ENCODE measurements around the gene JUND.

Gene JUND

DNA sequence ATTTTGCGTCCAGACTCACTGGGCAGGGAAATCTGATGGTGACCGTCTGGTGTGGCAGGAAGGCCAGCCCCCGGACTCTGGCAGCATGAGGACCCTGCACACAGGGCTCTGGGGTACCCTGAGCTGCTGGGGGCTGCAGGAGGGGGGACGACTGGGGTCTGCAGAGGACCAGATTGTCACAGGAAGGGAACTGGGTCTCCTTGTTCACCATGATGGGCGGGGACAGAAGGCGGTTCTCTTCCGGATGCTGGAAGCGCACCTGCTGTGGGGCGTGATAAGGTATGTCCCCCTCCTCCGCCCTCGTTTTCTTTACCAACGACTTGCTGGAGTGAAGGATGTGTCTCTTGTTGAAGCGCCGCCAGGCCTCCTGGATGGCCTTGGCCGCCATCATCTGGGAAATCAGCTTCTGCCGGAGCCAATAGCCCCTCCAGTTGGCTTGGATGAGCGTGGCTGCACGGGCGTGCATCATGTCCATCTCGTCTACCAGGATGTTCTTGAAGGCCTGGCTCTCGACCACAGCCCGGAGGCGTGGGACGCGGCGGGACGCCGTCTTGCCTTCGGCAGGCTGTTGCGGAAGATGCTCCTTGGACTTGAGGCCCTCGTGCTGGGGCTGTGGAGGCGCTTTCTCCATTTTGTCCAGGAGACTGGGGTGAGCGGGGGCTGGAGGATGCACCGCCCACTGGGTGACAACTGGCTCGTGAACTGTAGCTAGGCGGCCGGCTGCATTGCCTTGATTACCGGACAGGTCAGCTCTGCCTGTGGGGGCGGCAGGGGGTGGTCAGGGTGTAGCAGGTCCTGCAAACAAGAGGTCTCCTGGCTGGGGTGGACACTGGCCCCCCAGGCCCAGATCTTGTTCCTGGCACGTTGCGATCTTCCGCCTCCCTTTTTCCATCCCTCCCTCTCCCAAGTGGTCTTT is 14.4 kb downstream of the JUND start:
- H3K27ac ChIP-seq: no peak overlapping the region
- intact Hi-C loops (cut with DNase I; ENCODE audit: low total_unique reads): loop anchor here (10.0 kb wide), 1 partner anchor 138 kb away; no protein-coding TSS in a partner anchor
- no peak overlapping the region for H3K4me3 ChIP-seq
- peaks cover 44 to 63% (median 61%) of the 10 kb centered on the region in 3 donors for H3K36me3 ChIP-seq
- TF ChIP-seq, protein P1, sequence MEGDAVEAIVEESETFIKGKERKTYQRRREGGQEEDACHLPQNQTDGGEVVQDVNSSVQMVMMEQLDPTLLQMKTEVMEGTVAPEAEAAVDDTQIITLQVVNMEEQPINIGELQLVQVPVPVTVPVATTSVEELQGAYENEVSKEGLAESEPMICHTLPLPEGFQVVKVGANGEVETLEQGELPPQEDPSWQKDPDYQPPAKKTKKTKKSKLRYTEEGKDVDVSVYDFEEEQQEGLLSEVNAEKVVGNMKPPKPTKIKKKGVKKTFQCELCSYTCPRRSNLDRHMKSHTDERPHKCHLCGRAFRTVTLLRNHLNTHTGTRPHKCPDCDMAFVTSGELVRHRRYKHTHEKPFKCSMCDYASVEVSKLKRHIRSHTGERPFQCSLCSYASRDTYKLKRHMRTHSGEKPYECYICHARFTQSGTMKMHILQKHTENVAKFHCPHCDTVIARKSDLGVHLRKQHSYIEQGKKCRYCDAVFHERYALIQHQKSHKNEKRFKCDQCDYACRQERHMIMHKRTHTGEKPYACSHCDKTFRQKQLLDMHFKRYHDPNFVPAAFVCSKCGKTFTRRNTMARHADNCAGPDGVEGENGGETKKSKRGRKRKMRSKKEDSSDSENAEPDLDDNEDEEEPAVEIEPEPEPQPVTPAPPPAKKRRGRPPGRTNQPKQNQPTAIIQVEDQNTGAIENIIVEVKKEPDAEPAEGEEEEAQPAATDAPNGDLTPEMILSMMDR (IDR thresholded peaks at IDR 0.05): no peak
- peaks cover 0 to 8% (median 0%) of the 10 kb centered on the region in 4 donors for H3K4me1 ChIP-seq
- no peak for DNase-seq
- H3K27me3 ChIP-seq: no peaks in the 10 kb centered on the region
- H3K9me3 ChIP-seq: no peaks in the 10 kb centered on the region

GRCh38 chr19:18265582-18265981 is 15.8 kb downstream of the JUND start:
- DNase-seq: no peak
- TF ChIP-seq, protein P1 (IDR thresholded peaks at IDR 0.05): no peak
- Histone ChIP-seq H3K9me3 (no peaks in the 10 kb centered on the region), H3K4me3 (no peak overlapping the region), H3K4me1 (no peaks in the 10 kb centered on the region), H3K27ac (no peak overlapping the region), H3K36me3 (peaks cover 44 to 63% (median 61%) of the 10 kb centered on the region in 3 donors), H3K27me3 (no peaks in the 10 kb centered on the region)
- intact Hi-C loops (cut with DNase I; ENCODE audit: low total_unique reads): loop anchor here (10.0 kb wide), 1 partner anchor 139 kb away; no protein-coding TSS in a partner anchor

GRCh38 chr19:18264971-18265540 is 16.4 kb downstream of the JUND start:
- intact Hi-C loops (cut with DNase I; ENCODE audit: low total_unique reads): loop anchor here (10.0 kb wide), 1 partner anchor 140 kb away; no protein-coding TSS in a partner anchor
- H3K27me3 ChIP-seq: no peaks in the 10 kb centered on the region
- no peaks in the 10 kb centered on the region for H3K9me3 ChIP-seq
- no peak overlapping the region for H3K27ac ChIP-seq
- TF ChIP-seq, protein P1 (IDR thresholded peaks at IDR 0.05): no peak
- no peak overlapping the region for H3K4me3 ChIP-seq
- no peak for DNase-seq
- H3K4me1 ChIP-seq: no peaks in the 10 kb centered on the region
- H3K36me3 ChIP-seq: peaks cover 44 to 63% (median 61%) of the 10 kb centered on the region in 3 donors

GRCh38 chr19:18264137-18264854 is 17.1 kb downstream of the JUND start:
- peaks cover 44 to 63% (median 61%) of the 10 kb centered on the region in 3 donors for H3K36me3 ChIP-seq

More at GRCh38 chr19:18264137-18264854, 17.1 kb downstream of the JUND start:
- Histone ChIP-seq H3K9me3 (no peaks in the 10 kb centered on the region), H3K4me3 (no peak overlapping the region), H3K27ac (no peak overlapping the region), H3K27me3 (no peaks in the 10 kb centered on the region), H3K4me1 (no peaks in the 10 kb centered on the region)
- TF ChIP-seq, protein P1 (IDR thresholded peaks at IDR 0.05): no peak
- intact Hi-C loops (cut with DNase I; ENCODE audit: low total_unique reads): loop anchor here (10.0 kb wide), 1 partner anchor 141 kb away; no protein-coding TSS in a partner anchor
- DNase-seq: no peak

Measured in tibial artery (tissue), 4 donors.